Ovary (tissue), 9 donors: Measurements from ENCODE around the gene SPRED1. TPM values are rescaled to one million over a fixed set of nuclear protein-coding genes. Genes with fewer than 3 reads are reported as not detected.

Experiments
- DNase-seq, 5 donors: peaks; one replicate each; pipeline ENCODE4 v3.0.0-alpha.2; 2019 to 2020
- H3K27ac ChIP-seq, 2 donors: fragments of 200-600 bp; one replicate each; pipeline versions ENCODE4 v1.5.1 to v1.8.0; 2019 to 2022
- H3K27me3 ChIP-seq: fragments of 200-600 bp; one replicate; pipeline ENCODE4 v1.8.0; 2022
- H3K36me3 ChIP-seq: fragments of 200-600 bp; sonication (generic); one replicate; pipeline ENCODE4 v1.5.1; 2019
- H3K4me1 ChIP-seq: one replicate; pipeline ENCODE4 v1.8.1; 2013; ENCODE audit warnings: mild to moderate bottlenecking, moderate library complexity; ENCODE audit not compliant: insufficient read depth
- H3K4me3 ChIP-seq: fragments of 200-600 bp; sonication (generic); one replicate; pipeline ENCODE4 v1.5.1; 2017
- H3K9me3 ChIP-seq, 2 donors: fragments of 200-600 bp in 1 of 2; sonication (generic) in 1 of 2; one replicate each; pipeline versions ENCODE4 v1.5.1 to v1.8.1; 2013 to 2019; ENCODE audit warnings: mild to moderate bottlenecking in 1 of 2, moderate library complexity in 1 of 2
- EP300 ChIP-seq: sonication (generic); formaldehyde crosslinking; IDR thresholded peaks from one replicate; pipeline ENCODE4 v1.6.1; 2017; ENCODE audit warnings: antibody characterized with exemption
- POLR2A ChIP-seq: fragments of 450-650 bp; IDR thresholded peaks from one replicate; pipeline ENCODE4 v1.6.1; 2017; ENCODE audit warnings: antibody characterized with exemption, mild to moderate bottlenecking, moderate library complexity
- WGBS, 3 donors: extraction: QIAGEN DNeasy Blood & Tissue Kit in 1 of 3; methylation state at CpG; one replicate each; pipeline versions ENCODE4 v1.1.5 to v1.1.7; 2013 to 2017; 5-methylcytosine and 5-hydroxymethylcytosine counted together
- intact Hi-C, 4 donors: fragments of 100-400 bp; cut with DNase I; formaldehyde crosslinking; loops; one replicate each; pipeline versions ENCODE4 v1.11.0 to v1.15.1; 2022 to 2023
- polyA plus RNA-seq, 2 donors: library from polyadenylated mRNA; stranded (reverse); fragments of 200-250 nt in 1 of 2; fragments of 350-450 nt in 1 of 2; fragmentation: Illumina TruSeq in 1 of 2; extraction: RNeasy Lipid Tissue Mini Kit (QIAGEN cat#74804) in 1 of 2; gene quantifications; one replicate each; pipeline ENCODE4 v1.2.3, GENCODE V29; 2013 to 2014
- total RNA-seq, 7 donors: library from RNA; depleted of rRNA in 2 of 7; stranded (reverse); fragments of >200 nt in 2 of 7; fragmentation: NEBNext Ultra II Directional in 3 of 7; extraction: Animal tissue kit (Norgen Biotek cat#: 25700) in 3 of 7; gene quantifications; one replicate each; pipeline versions ENCODE4 v1.1.0 to v1.2.4, GENCODE V29; 2016 to 2023
- TF ChIP-seq, protein P1 (sequence below), 3 donors: fragments of 450-650 bp in 2 of 3; fragments of 200-600 bp in 1 of 3; IDR thresholded peaks; one replicate each; pipeline versions ENCODE4 v1.5.1 to v1.8.0; 2016 to 2022; ENCODE audit warnings: antibody characterized with exemption in 3 of 3, mild to moderate bottlenecking in 1 of 3
- donor health status: DM: no; HTN: no; CAD: no; lungs with moderate emphysema.
- donor health status: DM: no; HTN: no; CAD: no.
- donor health status: Bipolar disorder and iron deficiency.
- donor health status: DM: yes; HTN: yes; CAD: no.
- donor health status: DM: no; HTN: no; CAD: no.
- donor health status: DM: yes; HTN: yes; CAD: no.

SPRED1 gene
- total and polyA plus RNA-seq, 9 donors, result 8.5 to 30.5 (median 20.4) TPM

- no peaks in the 10 kb centered on the region for H3K36me3 ChIP-seq
- H3K9me3 ChIP-seq, result no peaks in the 10 kb centered on the region
- intact Hi-C loops, result no loop called here
- no peak overlapping the region for H3K4me3 ChIP-seq
- TF ChIP-seq, protein P1, sequence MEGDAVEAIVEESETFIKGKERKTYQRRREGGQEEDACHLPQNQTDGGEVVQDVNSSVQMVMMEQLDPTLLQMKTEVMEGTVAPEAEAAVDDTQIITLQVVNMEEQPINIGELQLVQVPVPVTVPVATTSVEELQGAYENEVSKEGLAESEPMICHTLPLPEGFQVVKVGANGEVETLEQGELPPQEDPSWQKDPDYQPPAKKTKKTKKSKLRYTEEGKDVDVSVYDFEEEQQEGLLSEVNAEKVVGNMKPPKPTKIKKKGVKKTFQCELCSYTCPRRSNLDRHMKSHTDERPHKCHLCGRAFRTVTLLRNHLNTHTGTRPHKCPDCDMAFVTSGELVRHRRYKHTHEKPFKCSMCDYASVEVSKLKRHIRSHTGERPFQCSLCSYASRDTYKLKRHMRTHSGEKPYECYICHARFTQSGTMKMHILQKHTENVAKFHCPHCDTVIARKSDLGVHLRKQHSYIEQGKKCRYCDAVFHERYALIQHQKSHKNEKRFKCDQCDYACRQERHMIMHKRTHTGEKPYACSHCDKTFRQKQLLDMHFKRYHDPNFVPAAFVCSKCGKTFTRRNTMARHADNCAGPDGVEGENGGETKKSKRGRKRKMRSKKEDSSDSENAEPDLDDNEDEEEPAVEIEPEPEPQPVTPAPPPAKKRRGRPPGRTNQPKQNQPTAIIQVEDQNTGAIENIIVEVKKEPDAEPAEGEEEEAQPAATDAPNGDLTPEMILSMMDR (IDR thresholded peaks at IDR 0.05), result no peak
- TF ChIP-seq POLR2A (no peak), EP300 (no peak)
- no peaks in the 10 kb centered on the region for H3K27me3 ChIP-seq
- WGBS, 3 donors, result 69 to 82% (median 79%) methylated on average over 2 of the region's 2 CpGs
- no peak overlapping the region for H3K27ac ChIP-seq
- no peak for DNase-seq
- peaks cover 2% of the 10 kb centered on the region for H3K4me1 ChIP-seq
These were observed 7.4 kb downstream of the SPRED1 start for GRCh38 chr15:38260077-38260476.

GRCh38 chr15:38263251-38263650, 10.6 kb downstream of the SPRED1 start:
- H3K4me3 ChIP-seq, result no peak overlapping the region
- H3K27me3 ChIP-seq, result no peaks in the 10 kb centered on the region
- 94 to 97% (median 96%) methylated on average over 3 of the region's 3 CpGs for WGBS, 3 donors
- no peak overlapping the region for H3K27ac ChIP-seq
- no peaks in the 10 kb centered on the region for H3K9me3 ChIP-seq
- TF ChIP-seq, protein P1 (IDR thresholded peaks at IDR 0.05), result no peak
- TF ChIP-seq EP300, result no peak
- no peak for TF ChIP-seq POLR2A
- no peaks in the 10 kb centered on the region for H3K36me3 ChIP-seq
- intact Hi-C loops, result no loop called here
- peaks cover 3% of the 10 kb centered on the region for H3K4me1 ChIP-seq
- no peak for DNase-seq

GRCh38 chr15:38263996-38264395, 11.4 kb downstream of the SPRED1 start:
- H3K4me1 ChIP-seq, result peaks cover 3% of the 10 kb centered on the region
- no peak for TF ChIP-seq POLR2A
- TF ChIP-seq, protein P1 (IDR thresholded peaks at IDR 0.05), result no peak
- no peaks in the 10 kb centered on the region for H3K36me3 ChIP-seq
- intact Hi-C loops, result no loop called here
- H3K27ac ChIP-seq, result no peak overlapping the region
- no peak overlapping the region for H3K4me3 ChIP-seq
- DNase-seq, result no peak
- WGBS, 3 donors, result 93% methylated on average over 3 of the region's 3 CpGs
- H3K9me3 ChIP-seq, result no peaks in the 10 kb centered on the region
- H3K27me3 ChIP-seq, result no peaks in the 10 kb centered on the region

DNA sequence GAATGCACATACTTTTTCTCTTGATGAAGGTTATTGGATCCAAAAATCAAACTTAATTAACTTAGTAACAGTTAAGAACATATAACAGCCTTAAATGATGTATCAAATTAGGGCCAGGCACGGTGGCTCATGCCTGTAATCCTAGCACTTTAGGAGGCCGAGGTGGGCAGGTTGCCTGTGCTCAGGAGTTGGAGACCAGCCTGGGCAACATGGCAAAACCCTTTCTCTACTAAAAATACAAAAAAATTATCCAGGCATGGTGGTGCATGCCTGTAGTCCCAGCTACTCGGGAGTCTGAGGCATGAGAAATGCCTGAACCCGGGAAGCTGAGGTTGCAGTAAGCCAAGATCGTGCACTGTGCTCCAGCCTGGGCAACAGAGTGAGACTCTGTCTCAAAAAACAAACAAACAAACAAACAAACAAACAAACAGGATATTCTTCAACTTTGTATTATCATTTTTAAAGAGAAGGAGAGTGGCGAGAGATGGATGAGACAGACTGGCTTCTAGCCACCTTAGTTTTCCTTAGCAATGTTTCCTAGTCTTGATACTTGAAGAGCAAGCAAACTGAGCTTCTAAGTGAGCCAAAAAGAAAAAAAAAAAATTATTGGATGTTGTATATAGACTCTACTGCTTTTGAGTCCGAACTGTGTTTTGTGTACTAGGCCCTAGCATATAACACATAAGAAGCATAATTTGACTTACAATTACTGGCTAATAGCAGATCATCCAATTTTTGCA, 13.8 kb downstream of the SPRED1 start:
- intact Hi-C loops, result no loop called here
- Histone ChIP-seq H3K9me3 (no peaks in the 10 kb centered on the region), H3K4me3 (no peak overlapping the region), H3K4me1 (peaks cover 3% of the 10 kb centered on the region), H3K27me3 (no peaks in the 10 kb centered on the region), H3K36me3 (no peaks in the 10 kb centered on the region), H3K27ac (no peak overlapping the region)
- DNase-seq, result no peak
- TF ChIP-seq, protein P1 (IDR thresholded peaks at IDR 0.05), result no peak
- TF ChIP-seq EP300 (no peak), POLR2A (no peak)
- 20 to 33% (median 24%) methylated on average over 7 of the region's 7 CpGs for WGBS, 3 donors
